NT2/D1 (cell line): ENCODE measurements around the gene GPC6.

Source experiments
- YY1 ChIP-seq: IDR thresholded peaks from 2 replicates; pipeline ENCODE4 v1.6.1; 2011; ENCODE audit not compliant: insufficient read length, insufficient read depth
- ZNF274 ChIP-seq: IDR thresholded peaks from 2 replicates; pipeline ENCODE4 v1.6.1; 2011; ENCODE audit warnings: mild to moderate bottlenecking, low read depth, low read length

DNA sequence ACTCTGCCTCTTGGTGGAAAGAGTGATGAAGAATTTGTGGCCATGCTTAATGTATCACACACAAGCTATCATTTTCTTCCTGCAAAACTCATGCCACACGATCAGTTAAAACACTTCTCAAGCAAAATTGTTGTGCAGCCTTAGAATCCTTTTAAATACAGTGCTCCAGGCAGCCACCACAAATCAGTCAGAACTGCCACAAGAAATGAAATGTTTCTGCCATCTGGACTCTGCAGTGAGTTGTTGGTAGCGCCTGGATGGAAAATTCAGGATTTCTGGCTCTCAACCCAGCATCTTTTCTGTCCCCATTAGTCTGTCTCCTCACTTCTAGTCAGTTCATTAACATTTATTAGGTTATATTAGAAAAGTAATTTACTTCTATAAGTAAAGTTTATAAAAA is 179.5 kb downstream of the GPC6 start:
- TF ChIP-seq YY1 (no peak), ZNF274 (no peak)
